Caco-2 (cell line): Measurements from ENCODE around the gene TEKTIP1. TPM values are rescaled to one million over a fixed set of nuclear protein-coding genes. Genes with fewer than 3 reads are reported as not detected.

Experiments
- BruUV-seq: library from RNA; stranded (reverse); fragments of 400-500 nt; replicated peaks from 2 replicates; lab custom pipeline; 2021; lab: Mats Ljungman, UMichigan
- CTCF ChIA-PET: fragments of 300-600 bp; sonication (Branson Sonifier 250); formaldehyde crosslinking; loops from one replicate; lab custom pipeline; 2022; ENCODE audit warnings: antibody characterized with exemption; lab: Charles Lee
- POLR2A ChIA-PET: fragments of 300-600 bp; sonication (Branson Sonifier 250); formaldehyde crosslinking; loops from one replicate; lab custom pipeline; 2022; ENCODE audit warnings: antibody characterized with exemption; lab: Charles Lee
- DNase-seq, 2 experiments: peaks; one replicate each; pipeline versions ENCODE4 v3.0.0 to v3.0.0-alpha.2; 2020 to 2022
- H3K27me3 ChIP-seq: replicated peaks from 2 replicates; pipeline ENCODE4 v1.6.0; 2011; ENCODE audit warnings: low read length; ENCODE audit not compliant: control insufficient read depth, insufficient read depth
- H3K36me3 ChIP-seq: 2 replicates; pipeline ENCODE4 v1.5.1; 2011; ENCODE audit warnings: low read length; ENCODE audit not compliant: control insufficient read depth, insufficient read depth
- H3K4me1 ChIP-seq: fragments of 250-450 bp; sonication (Bioruptor Pico); 2 replicates; pipeline ENCODE4 v1.5.1; 2020; ENCODE audit warnings: mild to moderate bottlenecking
- H3K4me3 ChIP-seq: 2 replicates; pipeline ENCODE4 v1.5.1; 2011; ENCODE audit warnings: low read depth, mild to moderate bottlenecking, control low read depth, low read length
- H3K9me3 ChIP-seq: fragments of 250-450 bp; sonication (Bioruptor Pico); 2 replicates; pipeline ENCODE4 v1.5.1; 2020; ENCODE audit warnings: mild to moderate bottlenecking, moderate library complexity
- H3K27ac Mint-ChIP-seq: one replicate; pipeline ENCODE4 v1.8.0; 2022; ENCODE audit warnings: mixed read lengths; ENCODE audit not compliant: unreplicated experiment
- H3K27me3 Mint-ChIP-seq: one replicate; pipeline ENCODE4 v1.8.0; 2022; ENCODE audit warnings: mixed read lengths; ENCODE audit not compliant: insufficient read depth, unreplicated experiment
- H3K36me3 Mint-ChIP-seq: one replicate; pipeline ENCODE4 v1.8.0; 2022; ENCODE audit warnings: mild to moderate bottlenecking, mixed read lengths; ENCODE audit not compliant: insufficient read depth, unreplicated experiment
- H3K4me1 Mint-ChIP-seq: one replicate; pipeline ENCODE4 v1.8.0; 2022; ENCODE audit warnings: low read depth, mixed read lengths; ENCODE audit not compliant: unreplicated experiment
- H3K4me3 Mint-ChIP-seq: one replicate; pipeline ENCODE4 v1.8.0; 2022; ENCODE audit warnings: mild to moderate bottlenecking, moderate library complexity, mixed read lengths; ENCODE audit not compliant: unreplicated experiment
- H3K9me3 Mint-ChIP-seq: one replicate; pipeline ENCODE4 v1.8.0; 2022; ENCODE audit warnings: mixed read lengths; ENCODE audit not compliant: unreplicated experiment
- CTCF ChIP-seq, 2 experiments: fragments of 200-600 bp in 1 of 2; IDR thresholded peaks; 1 replicate in 1 of 2; 2 replicates in 1 of 2; pipeline versions ENCODE4 v1.5.1 to v1.8.0; 2011 to 2022; ENCODE audit warnings: antibody characterized with exemption in 1 of 2, control low read depth in 1 of 2, inconsistent platforms in 1 of 2, low read depth in 1 of 2, low read length in 1 of 2, mild to moderate bottlenecking in 1 of 2, moderate library complexity in 1 of 2; ENCODE audit not compliant: insufficient read depth in 1 of 2, severe bottlenecking in 1 of 2, unreplicated experiment in 1 of 2
- intact Hi-C: fragments of 100-400 bp; cut with micrococcal nuclease; formaldehyde crosslinking; loops from one replicate; pipeline ENCODE4 v1.10.0; 2022; ENCODE audit not compliant: unreplicated experiment
- total RNA-seq: library from RNA; stranded (reverse); gene quantifications from 2 replicates; pipeline ENCODE4 v1.2.3, GENCODE V29; 2022

TEKTIP1 gene
- total RNA-seq, 1 experiment from 2014 or later, result 1.5 TPM

DNA sequence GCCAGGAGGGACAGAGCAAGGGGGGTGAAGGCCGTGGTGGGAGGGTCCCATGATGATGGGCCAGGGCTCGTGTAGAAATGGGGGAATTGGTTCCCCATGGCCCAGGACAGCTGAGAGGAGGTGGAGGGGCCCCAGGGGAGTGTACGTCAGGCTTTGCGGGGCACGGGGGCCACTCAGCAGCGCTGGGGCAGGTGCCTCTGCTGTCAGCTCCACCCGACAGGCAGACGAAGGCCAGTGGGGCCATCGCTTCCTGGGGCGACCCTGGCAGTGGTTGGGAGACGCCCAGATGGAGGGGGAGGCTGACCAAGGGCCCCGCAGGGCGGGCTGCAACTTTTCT, 1.9 kb upstream of the TEKTIP1 start:
- no peaks in the 10 kb centered on the region for H3K36me3 ChIP-seq
- no TSS peak for BruUV-seq
- no peaks in the 10 kb centered on the region for H3K9me3 Mint-ChIP-seq

GRCh38 chr19:3537438-3538240, 1.3 kb upstream of the TEKTIP1 start:
- H3K36me3 Mint-ChIP-seq, result peaks cover 55% of the 10 kb centered on the region
- H3K27me3 Mint-ChIP-seq, result no peaks in the 10 kb centered on the region
- DNase-seq, result no peak
- no TSS peak for BruUV-seq
- no peaks in the 10 kb centered on the region for H3K27me3 ChIP-seq
- no peak overlapping the region for H3K4me3 Mint-ChIP-seq
- H3K4me3 ChIP-seq, result no peak overlapping the region
- H3K36me3 ChIP-seq, result no peaks in the 10 kb centered on the region
- no peaks in the 10 kb centered on the region for H3K9me3 Mint-ChIP-seq
- no peaks in the 10 kb centered on the region for H3K9me3 ChIP-seq
- no peaks in the 10 kb centered on the region for H3K4me1 Mint-ChIP-seq
- CTCF ChIA-PET, result no interaction called here
- POLR2A ChIA-PET, result no interaction called here
- intact Hi-C loops, result no loop called here
- H3K4me1 ChIP-seq, result no peaks in the 10 kb centered on the region
- peak overlapping the region; percentile 56 for H3K27ac Mint-ChIP-seq
- no peak for TF ChIP-seq CTCF (IDR thresholded peaks at IDR 0.05; ENCODE audit: insufficient read depth in 1 of 2, low read depth in 1 of 2, low read length in 1 of 2, severe bottlenecking in 1 of 2, unreplicated experiment in 1 of 2)

More for the DNA sequence above, 1.9 kb upstream of the TEKTIP1 start:
- Mint-ChIP-seq H3K27me3 (no peaks in the 10 kb centered on the region), H3K36me3 (peaks cover 57% of the 10 kb centered on the region), H3K4me1 (no peaks in the 10 kb centered on the region), H3K4me3 (no peak overlapping the region), H3K27ac (peak overlapping the region; percentile 56)
- ChIA-PET CTCF (no interaction called here), POLR2A (no interaction called here)
- H3K4me3 ChIP-seq, result no peak overlapping the region
- no peaks in the 10 kb centered on the region for H3K9me3 ChIP-seq
- no peaks in the 10 kb centered on the region for H3K4me1 ChIP-seq
- no peak for DNase-seq
- TF ChIP-seq CTCF (IDR thresholded peaks at IDR 0.05; ENCODE audit: insufficient read depth in 1 of 2, low read depth in 1 of 2, low read length in 1 of 2, severe bottlenecking in 1 of 2, unreplicated experiment in 1 of 2), result no peak
- H3K27me3 ChIP-seq, result no peaks in the 10 kb centered on the region
- intact Hi-C loops, result no loop called here

- Histone ChIP-seq H3K4me3 (no peak overlapping the region), H3K4me1 (no peaks in the 10 kb centered on the region), H3K27me3 (no peaks in the 10 kb centered on the region), H3K36me3 (no peaks in the 10 kb centered on the region), H3K9me3 (no peaks in the 10 kb centered on the region)
- Mint-ChIP-seq H3K27me3 (no peaks in the 10 kb centered on the region), H3K4me3 (no peak overlapping the region), H3K4me1 (no peaks in the 10 kb centered on the region), H3K27ac (peak overlapping the region; percentile 56), H3K9me3 (no peaks in the 10 kb centered on the region), H3K36me3 (peaks cover 58% of the 10 kb centered on the region)
- no peak for DNase-seq
- ChIA-PET CTCF (no interaction called here), POLR2A (no interaction called here)
- TF ChIP-seq CTCF (IDR thresholded peaks at IDR 0.05; ENCODE audit: insufficient read depth in 1 of 2, low read depth in 1 of 2, low read length in 1 of 2, severe bottlenecking in 1 of 2, unreplicated experiment in 1 of 2), result no peak
- no TSS peak for BruUV-seq
- intact Hi-C loops, result no loop called here
Measured at GRCh38 chr19:3538258-3538929, 580 bp upstream of the TEKTIP1 start.
